CD4-positive, alpha-beta T cell treated with Interferon alpha-2 for 1 hour (primary cell): Measurements from ENCODE around the gene GNAQ.

Experiments used
- DNase-seq, 2 donors: peaks; one replicate each; pipeline ENCODE4 v3.0.0-alpha.2; 2020 to 2022

The GNAQ gene

GRCh38 chr9:78030553-78031443, 813 bp downstream of the GNAQ start:
- peak; percentile 62 to 76 for DNase-seq

- peak in 1 of 2 donors; percentile 34 for DNase-seq
Observed at GRCh38 chr9:78030296-78030552, 1.4 kb downstream of the GNAQ start.

- peak in 1 of 2 donors; percentile 48 for DNase-seq
Observed at GRCh38 chr9:78029551-78030295, 1.9 kb downstream of the GNAQ start.

GRCh38 chr9:78028926-78029325, 2.7 kb downstream of the GNAQ start:
- DNase-seq = no peak

- no peak for DNase-seq
Observed at GRCh38 chr9:78026947-78027346, 4.7 kb downstream of the GNAQ start.

GRCh38 chr9:78026416-78026815, 5.2 kb downstream of the GNAQ start:
- DNase-seq = no peak

GRCh38 chr9:78025186-78025585, 6.4 kb downstream of the GNAQ start:
- DNase-seq = no peak

- DNase-seq = peak in 1 of 2 donors; percentile 40
Observed at GRCh38 chr9:78023003-78023741, 8.4 kb downstream of the GNAQ start.

GRCh38 chr9:78021697-78022096, 9.9 kb downstream of the GNAQ start:
- no peak for DNase-seq

GRCh38 chr9:78017190-78017693, 14.4 kb downstream of the GNAQ start:
- no peak for DNase-seq

GRCh38 chr9:78015241-78015640, 16.4 kb downstream of the GNAQ start:
- no peak for DNase-seq

- DNase-seq = no peak
Observed at GRCh38 chr9:78014776-78015175, 16.8 kb downstream of the GNAQ start.

GRCh38 chr9:78013934-78014333, 17.7 kb downstream of the GNAQ start:
- DNase-seq = no peak

GRCh38 chr9:78011049-78011448, 20.6 kb downstream of the GNAQ start:
- no peak for DNase-seq

GRCh38 chr9:78010445-78010844, 21.2 kb downstream of the GNAQ start:
- no peak for DNase-seq

GRCh38 chr9:78009186-78009585, 22.4 kb downstream of the GNAQ start:
- no peak for DNase-seq

GRCh38 chr9:78006734-78007133, 24.9 kb downstream of the GNAQ start:
- no peak for DNase-seq

- DNase-seq = no peak
Observed at GRCh38 chr9:78005231-78006002, 26.2 kb downstream of the GNAQ start.

- DNase-seq = peak in 1 of 2 donors; percentile 27
Observed at GRCh38 chr9:78004478-78005229, 27.0 kb downstream of the GNAQ start.

- DNase-seq = no peak
Observed at GRCh38 chr9:78003730-78004129, 27.9 kb downstream of the GNAQ start.

GRCh38 chr9:78001946-78002731, 29.5 kb downstream of the GNAQ start:
- no peak for DNase-seq
